Left ventricle myocardium inferior (tissue), 1 donor: ENCODE measurements around the gene TENT5C. TPM values are rescaled to one million over a fixed set of nuclear protein-coding genes. Genes with fewer than 3 reads are reported as not detected.

Source experiments
- DNase-seq: peaks from one replicate; pipeline ENCODE4 v3.0.0-alpha.2; 2020
- H3K27ac ChIP-seq: fragments of 200-600 bp; replicated peaks from 2 replicates; pipeline ENCODE4 v1.8.0; 2021
- H3K27me3 ChIP-seq: fragments of 200-600 bp; 2 replicates; pipeline ENCODE4 v1.8.0; 2021; ENCODE audit warnings: low read depth
- H3K36me3 ChIP-seq: fragments of 200-600 bp; 2 replicates; pipeline ENCODE4 v1.8.0; 2021
- H3K4me1 ChIP-seq: fragments of 200-600 bp; 2 replicates; pipeline ENCODE4 v1.8.0; 2021
- H3K4me3 ChIP-seq: fragments of 200-600 bp; 2 replicates; pipeline ENCODE4 v1.8.0; 2021; ENCODE audit warnings: mild to moderate bottlenecking, moderate library complexity
- H3K9me3 ChIP-seq: fragments of 200-600 bp; replicated peaks from 2 replicates; pipeline ENCODE4 v1.8.0; 2021
- intact Hi-C: fragments of 100-400 bp; cut with micrococcal nuclease; formaldehyde crosslinking; loops from one replicate; pipeline ENCODE4 v1.11.0; 2022
- total RNA-seq: library from RNA; stranded (reverse); fragmentation: NEBNext Ultra II Directional; extraction: Animal tissue kit (Norgen Biotek cat#: 25700); gene quantifications from one replicate; pipeline ENCODE4 v1.2.1, GENCODE V29; 2021
- TF ChIP-seq, protein P1 (sequence below): fragments of 200-600 bp; IDR thresholded peaks from 2 replicates; pipeline ENCODE4 v1.8.0; 2021; ENCODE audit warnings: antibody characterized with exemption, mild to moderate bottlenecking, borderline replicate concordance
- donor health status: DM: no; HTN: yes; CAD: no; lungs with severe emphysema.

TENT5C gene
- total RNA-seq, 1 donor from 2014 or later: 14.9 TPM

DNA sequence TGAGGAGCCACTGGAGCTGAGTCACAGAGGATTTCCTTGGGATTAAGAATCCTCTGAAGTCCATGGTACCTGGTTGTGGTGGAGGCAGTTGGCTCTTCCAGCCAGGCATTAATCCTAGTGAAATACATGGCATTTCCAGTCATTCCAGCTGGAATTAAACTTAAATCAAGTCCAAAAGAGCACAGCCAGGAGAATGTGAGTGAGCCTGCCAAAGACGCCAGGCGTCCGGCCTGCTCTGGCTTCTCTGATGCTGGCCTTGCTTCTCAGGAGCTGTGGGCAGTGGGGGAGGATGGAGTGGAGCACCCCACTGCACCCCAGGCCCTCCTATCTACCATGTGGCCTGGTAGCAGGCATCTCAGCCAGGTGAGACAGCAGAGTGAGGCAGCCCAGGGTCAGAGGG is 23.4 kb upstream of the TENT5C start:
- DNase-seq: no peak
- intact Hi-C loops: no loop called here
- H3K36me3 ChIP-seq: no peaks in the 10 kb centered on the region
- no peak overlapping the region for H3K27ac ChIP-seq
- no peak overlapping the region for H3K4me3 ChIP-seq
- H3K4me1 ChIP-seq: no peaks in the 10 kb centered on the region
- no peaks in the 10 kb centered on the region for H3K27me3 ChIP-seq
- no peaks in the 10 kb centered on the region for H3K9me3 ChIP-seq
- TF ChIP-seq, protein P1, sequence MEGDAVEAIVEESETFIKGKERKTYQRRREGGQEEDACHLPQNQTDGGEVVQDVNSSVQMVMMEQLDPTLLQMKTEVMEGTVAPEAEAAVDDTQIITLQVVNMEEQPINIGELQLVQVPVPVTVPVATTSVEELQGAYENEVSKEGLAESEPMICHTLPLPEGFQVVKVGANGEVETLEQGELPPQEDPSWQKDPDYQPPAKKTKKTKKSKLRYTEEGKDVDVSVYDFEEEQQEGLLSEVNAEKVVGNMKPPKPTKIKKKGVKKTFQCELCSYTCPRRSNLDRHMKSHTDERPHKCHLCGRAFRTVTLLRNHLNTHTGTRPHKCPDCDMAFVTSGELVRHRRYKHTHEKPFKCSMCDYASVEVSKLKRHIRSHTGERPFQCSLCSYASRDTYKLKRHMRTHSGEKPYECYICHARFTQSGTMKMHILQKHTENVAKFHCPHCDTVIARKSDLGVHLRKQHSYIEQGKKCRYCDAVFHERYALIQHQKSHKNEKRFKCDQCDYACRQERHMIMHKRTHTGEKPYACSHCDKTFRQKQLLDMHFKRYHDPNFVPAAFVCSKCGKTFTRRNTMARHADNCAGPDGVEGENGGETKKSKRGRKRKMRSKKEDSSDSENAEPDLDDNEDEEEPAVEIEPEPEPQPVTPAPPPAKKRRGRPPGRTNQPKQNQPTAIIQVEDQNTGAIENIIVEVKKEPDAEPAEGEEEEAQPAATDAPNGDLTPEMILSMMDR: no peak

DNA sequence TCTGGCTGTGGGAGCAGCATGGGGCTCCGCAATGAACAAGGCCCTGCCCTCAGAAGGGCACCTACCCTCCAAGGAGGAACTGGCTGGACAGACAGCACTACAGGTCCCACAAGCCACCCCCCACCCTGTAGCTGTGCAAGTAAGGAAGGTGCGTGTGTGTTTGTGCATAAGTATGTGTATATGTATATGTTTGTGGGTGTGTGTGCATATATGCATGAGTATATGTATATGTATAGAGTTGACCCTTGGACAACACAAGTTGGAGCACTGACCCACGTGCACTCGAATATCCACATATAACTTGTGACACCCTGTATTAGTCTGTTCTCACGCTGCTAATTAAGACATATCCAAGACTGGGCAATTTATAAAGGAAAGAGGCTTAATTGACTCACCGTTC is 22.6 kb upstream of the TENT5C start:
- no peak for DNase-seq
- intact Hi-C loops: no loop called here
- no peaks in the 10 kb centered on the region for H3K36me3 ChIP-seq

DNA sequence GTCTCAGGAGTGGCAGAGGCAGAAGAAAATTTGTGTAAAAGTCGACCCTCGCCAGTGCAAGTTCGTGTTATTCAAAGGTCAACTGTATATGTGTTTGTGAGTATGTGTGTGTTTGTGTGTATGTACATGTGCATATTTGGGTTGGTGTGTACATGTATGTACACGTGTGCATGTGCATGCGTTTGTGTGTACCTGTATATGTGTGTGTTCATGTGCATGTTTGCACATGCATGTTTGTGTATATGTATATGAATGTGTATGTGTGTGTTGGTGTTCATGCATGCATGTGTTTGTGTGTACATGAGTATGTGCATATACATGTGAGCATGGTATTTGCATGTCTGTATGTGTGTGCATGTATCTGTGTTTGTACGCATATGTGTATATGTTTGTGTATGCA is 21.7 kb upstream of the TENT5C start:
- Histone ChIP-seq H3K27me3 (no peaks in the 10 kb centered on the region), H3K4me3 (no peak overlapping the region), H3K36me3 (no peaks in the 10 kb centered on the region), H3K9me3 (no peaks in the 10 kb centered on the region), H3K4me1 (no peaks in the 10 kb centered on the region), H3K27ac (no peak overlapping the region)
- TF ChIP-seq, protein P1: no peak
- intact Hi-C loops: no loop called here
- no peak for DNase-seq

More for the DNA sequence above, 22.6 kb upstream of the TENT5C start:
- Histone ChIP-seq H3K27me3 (no peaks in the 10 kb centered on the region), H3K4me3 (no peak overlapping the region), H3K27ac (no peak overlapping the region), H3K4me1 (no peaks in the 10 kb centered on the region), H3K9me3 (no peaks in the 10 kb centered on the region)
- TF ChIP-seq, protein P1: no peak

DNA sequence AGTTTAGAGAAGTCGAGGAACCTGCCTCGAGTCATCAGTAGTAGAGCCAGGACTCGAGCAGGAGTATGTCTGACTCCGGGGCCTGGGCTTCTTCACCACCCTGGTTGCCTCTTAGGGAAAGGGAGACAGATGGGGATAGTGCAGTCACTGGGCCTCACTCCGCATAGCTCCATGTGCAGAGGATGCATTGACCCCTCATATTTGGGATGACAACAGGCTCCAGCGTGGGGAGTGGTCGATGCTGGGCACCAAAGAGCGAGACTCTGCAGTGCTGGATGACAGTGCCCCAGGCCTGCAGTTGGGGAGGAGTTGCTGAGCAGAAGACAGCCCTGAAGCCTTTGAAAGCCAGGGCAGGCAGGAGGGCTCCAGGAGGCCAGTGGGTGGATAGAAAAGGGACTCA is 20.8 kb upstream of the TENT5C start:
- intact Hi-C loops: no loop called here
- no peaks in the 10 kb centered on the region for H3K27me3 ChIP-seq
- H3K4me1 ChIP-seq: no peaks in the 10 kb centered on the region
- no peak overlapping the region for H3K4me3 ChIP-seq
- TF ChIP-seq, protein P1: no peak
- no peak for DNase-seq
- H3K9me3 ChIP-seq: no peaks in the 10 kb centered on the region
- no peak overlapping the region for H3K27ac ChIP-seq
- H3K36me3 ChIP-seq: no peaks in the 10 kb centered on the region

DNA sequence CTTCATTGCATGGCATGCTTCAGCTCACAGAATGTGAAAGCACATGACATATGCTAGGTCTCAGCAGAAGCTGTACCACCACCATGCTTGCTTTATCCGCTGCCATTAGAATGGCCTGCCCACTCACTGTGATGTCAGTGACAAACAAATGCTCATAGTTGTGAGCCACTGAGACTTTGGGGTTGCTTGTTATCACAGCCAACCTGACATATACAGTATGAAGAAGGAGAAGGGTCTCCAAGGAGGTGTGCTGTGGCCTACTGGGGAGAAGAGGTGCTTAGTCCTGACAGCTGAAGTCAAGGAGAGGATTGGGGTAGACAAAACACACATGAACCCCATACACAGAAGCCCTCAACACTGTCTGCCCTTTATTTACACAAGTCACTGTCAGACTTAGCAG is 19.5 kb upstream of the TENT5C start:
- intact Hi-C loops: no loop called here

More for the DNA sequence above, 19.5 kb upstream of the TENT5C start:
- TF ChIP-seq, protein P1: no peak
- Histone ChIP-seq H3K4me1 (no peaks in the 10 kb centered on the region), H3K27ac (no peak overlapping the region), H3K4me3 (no peak overlapping the region), H3K9me3 (no peaks in the 10 kb centered on the region), H3K27me3 (no peaks in the 10 kb centered on the region), H3K36me3 (no peaks in the 10 kb centered on the region)
- no peak for DNase-seq
